Frontal cortex (tissue), 4 donors: ENCODE results near the gene KLF12. TPM values are rescaled to one million over a fixed set of nuclear protein-coding genes. Genes with fewer than 3 reads are reported as not detected.

Experiments
- DNase-seq, 2 donors: peaks; one replicate each; pipeline ENCODE4 v3.0.0; 2012; ENCODE audit warnings: low spot score in 2 of 2
- FAIRE-seq: peaks from 2 replicates; lab custom pipeline; 2012; peaks lifted over from hg19 to GRCh38; lab: Jason Lieb, UNC
- total RNA-seq: library from RNA; depleted of rRNA; stranded (reverse); fragments of >200 nt; gene quantifications from one replicate; pipeline ENCODE4 v1.2.3, GENCODE V29; 2014
- donor health status: control.
- donor health status: control.
- donor health status: control.

KLF12 gene
- total RNA-seq, 1 donor from 2014 or later = 49.3 TPM

DNA sequence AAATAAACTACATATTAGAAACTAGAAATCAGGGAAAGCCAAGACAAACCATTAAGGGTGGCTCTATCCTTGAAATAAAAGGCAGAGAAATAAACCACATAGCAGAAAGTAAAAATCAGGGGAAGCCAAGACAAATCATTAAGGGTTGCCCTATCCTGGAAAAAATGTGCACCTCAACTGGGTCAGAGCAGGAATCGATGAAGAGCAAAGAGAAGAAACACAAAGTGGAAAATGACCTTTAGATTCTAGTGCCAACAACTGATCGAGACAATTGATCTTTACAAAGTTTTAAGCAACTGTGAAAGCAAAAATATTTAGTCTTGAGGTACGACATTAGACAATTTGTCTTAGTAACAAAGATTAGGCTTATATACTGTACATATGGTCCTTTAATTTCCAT lies 26.6 kb downstream of the KLF12 start:
- FAIRE-seq (no peak), DNase-seq (no peak)

GRCh38 chr13:74105871-74106270 lies 28.3 kb downstream of the KLF12 start:
- no peak for DNase-seq
- FAIRE-seq = no peak

GRCh38 chr13:74104661-74105275 lies 29.4 kb downstream of the KLF12 start:
- DNase-seq (no peak), FAIRE-seq (no peak)

DNA sequence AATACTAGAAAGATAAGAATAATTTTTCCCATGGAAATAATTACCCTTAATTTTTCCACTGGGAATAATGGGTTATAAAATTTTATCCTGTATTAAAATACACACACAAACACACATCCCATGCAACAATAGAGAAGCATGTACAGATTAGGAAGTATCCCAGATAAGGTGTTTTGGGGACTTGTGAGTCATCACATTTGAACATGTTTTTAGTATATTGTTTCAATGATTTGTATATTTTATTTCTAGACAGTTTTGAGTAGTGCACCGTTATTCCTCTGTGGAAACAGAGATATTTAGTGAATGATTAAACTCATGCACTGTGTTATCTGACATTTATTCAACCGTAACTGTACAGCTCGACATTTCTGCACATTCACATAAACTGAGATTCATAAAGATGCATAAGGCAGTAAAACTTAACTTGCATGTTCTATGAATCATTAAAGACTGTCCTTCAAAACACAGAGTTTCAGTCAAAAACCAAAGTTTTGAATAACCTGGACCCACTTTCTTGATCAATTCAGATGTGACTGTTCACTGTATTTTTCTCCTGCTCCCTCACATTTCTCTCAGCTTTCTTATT lies 30.1 kb downstream of the KLF12 start:
- DNase-seq (no peak), FAIRE-seq (no peak)

DNA sequence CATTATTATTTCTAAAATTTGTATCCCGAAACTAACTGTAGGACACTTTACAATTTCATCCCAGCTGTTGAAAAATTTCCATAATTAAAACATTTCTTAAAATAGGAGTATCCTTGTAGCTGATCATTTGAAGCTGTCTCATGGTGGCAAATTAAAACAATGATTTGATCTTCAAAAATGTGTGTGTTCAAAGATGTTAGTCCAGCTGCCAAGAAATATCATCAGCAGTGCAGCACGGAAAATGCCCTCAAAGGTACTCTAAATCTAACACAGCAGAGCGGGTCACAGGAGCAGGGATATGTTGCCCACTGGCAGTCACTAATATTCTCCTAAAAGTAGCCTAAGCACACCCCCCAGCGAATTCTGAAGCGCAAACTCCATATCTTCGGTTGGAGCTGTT lies 31.0 kb downstream of the KLF12 start:
- no peak for DNase-seq

DNA sequence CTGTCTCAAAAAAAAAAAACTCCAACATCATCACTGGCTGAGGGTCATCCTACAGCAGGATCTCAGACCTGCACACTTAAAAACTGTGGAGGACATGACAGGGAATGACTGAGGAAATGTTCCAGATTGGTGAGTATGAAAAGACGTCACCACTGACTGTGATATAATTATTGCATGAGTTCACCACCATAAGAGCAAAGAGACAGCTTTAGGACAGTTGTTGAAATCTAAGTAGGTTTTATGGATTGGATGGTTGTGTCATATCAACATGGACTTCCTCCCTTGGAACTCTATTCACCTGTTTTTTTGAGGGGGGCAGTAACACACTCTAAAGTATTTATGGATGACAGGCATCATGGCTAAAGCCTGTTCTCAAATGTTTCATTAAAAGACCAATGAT lies 31.5 kb downstream of the KLF12 start:
- DNase-seq (no peak), FAIRE-seq (no peak)

More for the DNA sequence above, 31.0 kb downstream of the KLF12 start:
- FAIRE-seq = no peak

DNA sequence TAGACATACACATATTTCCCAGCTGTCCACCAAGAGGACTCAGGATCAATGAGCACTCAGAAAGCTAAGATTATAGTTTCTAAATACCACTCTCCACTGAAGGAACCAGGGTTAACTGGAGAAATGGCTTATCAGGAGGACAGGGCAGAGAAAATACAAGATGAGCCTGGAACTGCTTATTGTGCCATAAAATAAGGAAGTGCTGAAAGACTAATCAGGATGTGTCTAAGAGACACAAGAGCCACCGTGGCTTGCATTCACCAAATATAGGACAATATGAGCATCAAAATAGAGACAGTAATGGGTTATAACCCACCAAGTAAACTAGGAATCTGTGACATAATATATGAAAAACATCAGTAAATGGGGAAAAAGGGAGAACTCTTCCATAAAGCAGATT lies 32.8 kb downstream of the KLF12 start:
- DNase-seq (no peak), FAIRE-seq (no peak)

DNA sequence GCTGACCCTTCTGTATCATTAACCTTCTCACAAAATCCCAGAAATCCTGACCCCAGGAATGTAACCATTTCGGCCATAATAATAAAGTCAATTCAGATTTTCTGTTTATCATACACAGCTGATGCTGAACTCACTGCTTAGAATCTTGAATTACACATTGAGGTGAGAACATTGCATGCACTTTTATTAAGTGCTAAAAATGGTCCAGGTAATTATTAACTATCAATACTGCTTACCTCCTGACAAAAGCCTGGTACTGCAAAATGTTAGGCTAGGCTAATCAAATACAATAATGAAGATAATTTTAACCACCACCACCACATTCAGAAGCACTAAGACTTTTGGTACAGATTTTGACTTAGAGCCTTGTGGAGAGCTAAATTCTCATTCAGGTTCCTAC lies 36.1 kb downstream of the KLF12 start:
- DNase-seq (no peak), FAIRE-seq (no peak)

DNA sequence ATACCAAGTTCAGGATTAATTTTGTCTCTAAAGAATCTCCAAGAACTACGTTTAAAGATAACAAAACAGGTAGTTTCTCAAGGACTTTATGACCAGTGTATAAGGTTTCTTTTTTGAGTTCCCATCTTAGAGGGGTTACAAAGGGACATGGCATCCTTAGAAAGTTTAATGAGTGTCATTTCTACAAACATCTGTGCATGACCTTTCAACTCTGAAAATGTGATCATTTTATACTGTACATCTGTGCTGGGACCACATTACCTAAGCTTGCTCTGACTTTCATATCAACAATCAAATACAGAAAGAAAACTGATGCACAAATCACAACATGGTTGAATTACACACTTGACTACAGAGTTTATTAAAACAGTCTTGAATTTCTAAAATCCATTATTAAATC lies 37.1 kb downstream of the KLF12 start:
- FAIRE-seq (no peak), DNase-seq (no peak)

DNA sequence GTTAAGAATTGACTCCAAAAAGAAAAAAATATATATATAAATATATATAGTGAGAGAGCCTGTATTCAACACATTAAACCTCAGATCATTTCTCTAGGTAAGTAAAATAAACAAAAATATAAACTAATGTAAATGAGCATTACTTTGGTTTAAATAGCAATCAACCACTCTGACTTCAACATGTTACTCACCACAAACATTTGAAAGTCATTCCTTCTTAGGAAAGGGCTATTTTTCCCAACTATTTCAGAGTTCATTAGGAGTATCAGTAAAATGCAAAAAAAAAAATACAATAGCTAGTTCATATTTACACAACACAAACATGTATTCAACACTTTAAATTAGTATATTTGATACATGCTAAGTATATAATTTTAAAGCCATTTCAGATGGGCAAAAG lies 40.5 kb downstream of the KLF12 start:
- FAIRE-seq = no peak
- DNase-seq = no peak

GRCh38 chr13:74092711-74093110 lies 41.5 kb downstream of the KLF12 start:
- DNase-seq (no peak), FAIRE-seq (no peak)

DNA sequence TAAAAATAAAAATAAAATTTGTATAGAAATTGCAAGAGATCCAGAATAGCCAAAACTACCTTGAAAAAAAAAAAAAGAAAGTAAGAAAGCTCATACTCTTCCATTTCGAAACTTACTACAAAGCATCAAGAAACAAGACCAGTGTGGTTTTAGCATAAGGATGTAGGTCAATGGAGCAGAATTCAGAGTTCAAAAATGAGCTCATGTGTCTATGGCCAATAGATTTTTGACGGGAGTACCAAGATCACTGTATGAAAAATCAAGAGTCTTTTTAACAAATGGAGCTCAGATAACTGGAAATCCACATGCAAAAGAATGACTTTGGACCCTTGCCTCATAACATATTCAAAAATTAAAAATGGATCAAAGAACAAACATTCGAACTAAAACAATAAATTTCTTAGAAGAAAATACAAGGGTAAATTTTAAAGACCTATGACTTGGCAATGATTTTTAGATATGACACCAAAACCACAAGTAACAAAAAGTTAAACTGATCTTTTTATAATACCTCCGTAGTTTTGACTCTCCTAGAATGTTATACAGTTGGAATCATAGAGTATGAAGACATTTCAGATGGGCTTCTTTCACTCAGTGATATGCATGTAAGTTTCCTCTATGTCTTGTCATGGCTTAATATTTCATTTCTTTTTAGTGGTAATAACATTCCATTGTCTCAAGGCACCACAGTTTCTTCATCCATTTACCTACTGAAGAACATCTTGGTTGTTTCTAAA lies 43.2 kb downstream of the KLF12 start:
- no peak for FAIRE-seq
- DNase-seq = no peak

- FAIRE-seq = no peak
- DNase-seq = no peak
Observed at GRCh38 chr13:74090397-74090796, 43.8 kb downstream of the KLF12 start.

DNA sequence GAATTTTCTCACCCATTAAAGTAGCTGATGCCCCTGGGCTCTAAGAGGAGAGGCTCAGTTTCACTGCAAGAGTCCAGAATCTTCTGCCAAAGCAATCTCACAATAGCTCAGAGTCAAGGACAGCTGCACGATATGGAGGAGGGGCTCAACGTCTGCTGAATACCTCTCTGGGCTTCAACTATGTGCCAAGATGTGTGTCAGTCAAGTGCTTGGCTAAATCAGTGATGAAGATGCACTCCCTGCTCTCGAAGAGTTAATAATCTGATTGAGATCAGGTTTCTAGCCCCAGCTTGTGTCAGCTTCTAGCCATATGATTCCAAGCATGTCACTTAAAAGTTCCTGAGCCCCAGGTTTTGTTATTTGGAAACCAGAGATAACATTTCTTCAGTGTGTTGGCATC lies 46.8 kb downstream of the KLF12 start:
- no peak for DNase-seq
- no peak for FAIRE-seq
